NCI-H524 (cell line): ENCODE measurements around the gene IVD.

ENCODE experiments used
- DNase-seq, 2 experiments: peaks; one replicate each; lab custom pipeline; 2025; lab: John Stamatoyannopoulos, UW

The IVD gene

DNA sequence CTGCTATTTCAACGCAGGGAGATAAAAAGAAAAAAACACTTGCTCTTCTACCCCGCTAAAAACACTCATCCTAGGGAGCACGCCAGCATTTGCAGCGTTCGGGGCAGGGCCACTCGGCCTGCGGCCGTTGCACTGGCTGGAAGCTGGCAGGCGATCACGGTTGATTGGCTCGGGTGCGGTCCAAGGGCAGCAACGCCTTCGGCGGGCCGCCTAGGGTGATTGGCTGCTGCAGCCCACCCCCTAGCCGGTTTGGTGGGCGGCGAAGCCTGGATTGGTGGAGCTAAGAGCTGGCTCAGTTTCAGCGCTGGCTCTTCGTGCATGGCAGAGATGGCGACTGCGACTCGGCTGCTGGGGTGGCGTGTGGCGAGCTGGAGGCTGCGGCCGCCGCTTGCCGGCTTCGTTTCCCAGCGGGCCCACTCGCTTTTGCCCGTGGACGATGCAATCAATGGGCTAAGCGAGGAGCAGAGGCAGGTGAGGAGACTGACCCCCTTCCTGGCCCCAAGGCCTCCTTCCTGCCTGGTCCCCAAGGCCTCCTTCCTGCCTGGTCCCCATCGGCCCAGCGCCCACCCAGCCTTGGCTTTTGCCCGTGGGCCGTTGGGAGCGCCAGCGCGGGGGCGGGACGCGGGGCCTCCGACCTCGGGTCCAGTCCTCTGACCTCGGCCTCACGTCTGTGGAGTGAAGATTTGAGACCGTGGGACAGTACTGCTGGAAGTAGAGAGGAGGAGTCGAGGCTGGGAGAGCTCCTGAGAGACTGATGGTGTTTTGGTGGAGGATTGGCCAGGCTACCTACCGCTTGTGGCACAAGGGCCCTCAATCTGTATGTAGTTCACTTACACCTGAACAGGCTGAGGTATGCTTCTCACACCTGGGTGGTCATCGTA, at the start of gene IVD:
IVD (plus strand) TSS at position 295 of the 881 bp plus-strand sequence; CDS start at position 328, 33 bp downstream.
- DNase-seq, result peak; percentile 95 to 98

DNA sequence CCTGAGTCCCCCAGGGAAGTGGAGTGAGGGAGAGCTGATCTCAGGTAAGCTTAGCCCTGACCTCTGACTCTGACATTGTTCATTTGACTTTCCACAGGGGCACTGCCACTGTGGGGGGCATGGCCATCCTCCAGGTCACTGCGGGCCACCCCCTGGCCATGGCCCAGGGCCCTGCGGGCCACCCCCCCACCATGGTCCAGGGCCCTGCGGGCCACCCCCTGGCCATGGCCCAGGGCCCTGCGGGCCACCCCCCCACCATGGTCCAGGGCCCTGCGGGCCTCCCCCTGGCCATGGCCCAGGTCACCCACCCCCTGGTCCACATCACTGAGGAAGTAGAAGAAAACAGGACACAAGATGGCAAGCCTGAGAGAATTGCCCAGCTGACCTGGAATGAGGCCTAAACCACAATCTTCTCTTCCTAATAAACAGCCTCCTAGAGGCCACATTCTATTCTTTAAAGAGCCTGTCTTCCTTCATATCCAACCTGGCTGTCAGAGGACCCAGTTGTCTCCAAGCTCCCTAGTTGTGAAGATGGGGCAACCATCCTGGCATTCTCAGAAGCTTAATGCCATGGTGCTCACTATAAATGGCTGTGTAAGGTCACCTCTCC, 49.5 kb upstream of the IVD start:
- DNase-seq, result no peak

DNA sequence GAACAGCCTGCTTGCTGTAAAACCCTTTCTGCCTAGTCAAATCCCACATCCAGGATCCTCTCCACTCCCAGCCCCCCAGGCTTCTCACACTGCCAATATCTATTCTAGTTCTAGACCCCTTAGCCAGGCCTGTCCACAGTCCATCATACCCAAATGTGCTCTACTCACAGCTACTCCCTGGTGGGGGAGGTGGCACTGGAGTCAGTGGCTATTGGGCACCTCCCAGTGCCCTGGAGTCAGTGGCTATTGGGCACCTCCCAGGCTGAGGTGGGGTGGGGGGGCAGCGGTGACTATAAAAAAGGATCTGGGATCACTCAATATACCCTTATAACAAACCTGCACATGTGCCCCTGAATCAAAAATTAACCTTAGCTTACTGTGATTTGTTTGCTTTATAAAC, 48.3 kb upstream of the IVD start:
- no peak for DNase-seq

DNA sequence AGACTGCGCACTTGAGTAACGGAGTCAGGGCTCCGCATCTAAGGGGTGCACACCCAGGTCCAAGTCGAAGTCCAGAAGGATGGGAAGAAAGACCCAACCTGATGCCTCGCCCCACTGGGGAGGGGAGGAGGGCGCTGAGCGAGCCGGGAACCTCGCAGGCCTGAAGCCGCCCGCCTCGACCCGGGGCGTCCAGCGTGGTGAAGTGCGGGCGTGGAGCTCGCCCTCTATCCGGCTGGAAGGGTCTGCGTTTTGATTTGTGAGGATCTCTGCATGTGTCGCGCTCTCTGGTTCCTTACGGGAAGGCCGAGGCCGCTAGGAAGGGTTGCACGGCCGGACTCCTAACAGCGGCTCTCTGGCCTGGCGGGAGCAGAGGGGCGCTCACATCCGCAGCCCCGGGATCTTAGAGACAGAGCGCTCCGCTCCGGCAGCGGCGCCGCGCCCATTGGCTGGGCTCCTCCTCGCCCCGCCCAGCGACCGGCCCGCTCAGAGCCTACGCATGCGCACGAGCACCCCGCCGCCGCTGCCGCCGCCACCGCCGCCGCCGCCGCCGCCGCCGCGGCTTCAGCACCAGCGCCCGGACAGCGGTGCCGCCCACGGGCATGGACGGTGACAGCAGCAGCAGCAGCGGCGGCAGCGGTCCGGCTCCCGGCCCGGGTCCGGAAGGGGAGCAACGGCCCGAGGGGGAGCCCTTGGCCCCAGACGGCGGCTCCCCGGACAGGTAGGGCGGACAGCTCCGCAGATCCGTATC, 47.7 kb upstream of the IVD start, which contains the start of gene DISP2:
DISP2 (plus strand) TSS at position 497 of the 748 bp plus-strand sequence; CDS start at position 600, 103 bp downstream.
- peak; percentile 73 to 88 for DNase-seq

DNA sequence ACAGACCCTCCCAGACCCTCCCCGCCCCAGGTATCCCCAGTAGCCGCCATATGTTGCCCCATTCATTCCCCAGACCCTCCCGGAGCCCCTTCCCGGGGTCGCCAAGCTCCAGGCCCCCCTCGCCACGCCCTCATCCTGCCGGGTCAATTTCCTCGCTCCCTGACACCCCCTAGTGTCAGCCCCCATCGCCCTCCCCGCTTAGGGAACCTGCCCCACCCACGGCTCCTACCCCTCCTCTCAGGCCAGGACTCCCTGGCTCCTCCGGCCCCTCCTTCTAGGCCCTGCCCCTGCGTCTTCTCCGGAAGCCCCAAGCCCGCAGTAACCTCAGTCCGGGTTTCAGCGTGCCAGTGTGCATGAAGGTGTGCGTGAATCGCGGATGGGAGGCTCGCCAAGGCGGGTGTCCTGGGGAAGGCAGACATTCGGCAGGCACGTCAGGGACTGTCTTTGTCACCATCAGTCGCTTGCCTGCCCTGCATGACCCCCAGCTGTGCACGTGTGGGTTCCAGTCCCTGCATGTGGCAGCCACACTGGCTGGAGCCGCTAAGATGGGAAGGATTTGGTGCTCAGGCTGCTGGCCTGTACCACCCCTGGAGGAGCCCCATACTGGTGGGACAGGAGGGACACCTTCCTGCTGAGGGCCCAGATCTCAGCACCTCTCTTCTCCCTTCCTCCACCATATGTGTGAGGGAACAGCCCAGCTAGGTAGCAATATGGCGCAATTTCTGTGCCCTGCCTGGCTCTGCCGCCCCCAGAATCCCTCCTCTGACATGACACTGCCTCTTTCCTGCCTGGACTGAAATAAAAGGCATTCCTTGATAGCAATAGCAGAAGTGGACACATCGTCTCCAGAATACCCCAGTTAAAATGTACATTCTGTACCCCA, 46.9 kb upstream of the IVD start:
- DNase-seq, result peak; percentile 36 to 70

DNA sequence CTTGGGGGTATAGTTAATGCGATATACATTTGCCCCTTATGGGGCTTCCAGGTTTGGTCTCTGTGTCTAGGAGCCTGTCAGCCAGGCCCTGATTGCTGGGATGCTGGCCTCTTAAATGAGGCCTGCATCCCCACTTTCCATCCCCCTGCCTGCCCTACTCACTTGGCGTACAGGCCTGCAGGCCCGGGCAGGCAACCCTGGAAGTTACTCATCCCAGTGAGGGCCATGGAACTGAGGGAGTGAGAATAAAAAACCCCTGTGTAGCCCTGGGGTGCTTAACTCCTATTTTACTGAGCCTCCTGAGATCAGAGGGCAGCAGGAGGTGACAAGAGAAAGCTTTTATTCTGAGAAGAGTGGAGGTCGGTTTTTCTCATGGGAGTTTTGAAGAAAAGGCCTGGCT, 45.6 kb upstream of the IVD start:
- DNase-seq, result no peak

DNA sequence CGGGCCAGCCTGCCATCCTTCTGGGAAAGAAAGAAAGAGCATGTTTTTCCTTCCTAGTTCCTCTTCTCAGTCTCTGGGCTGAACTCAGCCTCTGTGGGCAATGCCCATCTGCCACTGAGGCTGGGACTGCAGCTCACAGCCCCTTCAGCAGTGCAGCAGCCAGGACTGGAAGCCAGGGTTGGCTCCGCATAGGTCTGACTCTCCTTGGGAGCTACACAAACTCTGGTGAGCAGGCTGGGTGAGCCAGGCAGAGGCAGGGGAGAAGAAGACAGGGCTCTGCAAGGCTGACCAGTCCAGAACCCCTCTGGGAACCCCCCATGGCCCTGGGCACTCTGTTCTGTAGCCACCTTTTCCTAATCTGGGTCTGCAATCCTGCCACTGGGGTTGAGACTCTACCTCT, 44.0 kb upstream of the IVD start:
- no peak for DNase-seq

DNA sequence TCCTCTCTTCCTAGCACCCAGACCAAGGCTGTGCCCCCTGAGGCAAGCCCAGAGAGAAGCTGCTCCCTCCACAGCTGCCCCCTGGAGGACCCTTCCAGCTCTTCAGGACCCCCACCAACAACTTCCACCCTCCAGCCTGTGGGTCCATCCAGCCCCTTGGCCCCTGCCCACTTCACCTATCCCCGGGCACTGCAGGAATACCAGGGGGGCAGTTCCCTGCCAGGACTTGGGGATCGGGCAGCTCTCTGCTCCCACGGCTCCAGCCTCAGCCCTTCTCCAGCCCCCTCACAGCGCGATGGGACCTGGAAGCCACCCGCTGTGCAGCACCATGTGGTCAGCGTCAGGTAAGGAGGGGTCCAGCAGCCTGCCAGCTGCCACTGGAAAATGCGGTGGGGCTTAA, 42.0 kb upstream of the IVD start:
- DNase-seq, result peak; percentile 53 to 78

DNA sequence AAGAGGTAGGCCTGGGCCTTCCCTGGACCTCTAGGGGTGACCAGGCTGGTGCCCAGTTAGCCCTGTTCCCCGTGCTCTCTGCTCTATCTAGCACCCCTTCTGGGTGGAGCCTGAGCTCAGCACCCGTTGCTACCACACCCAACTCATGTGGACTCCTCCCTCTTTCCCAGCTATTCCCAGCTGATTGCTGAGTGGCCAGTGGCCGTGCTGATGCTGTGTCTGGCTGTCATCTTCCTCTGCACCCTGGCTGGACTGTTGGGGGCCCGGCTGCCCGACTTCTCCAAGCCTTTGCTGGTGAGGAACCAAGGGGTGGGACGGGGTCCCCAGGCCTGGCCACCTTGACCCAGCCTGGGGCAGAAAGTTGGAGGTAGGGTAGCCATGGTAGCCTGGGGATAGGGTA, 41.3 kb upstream of the IVD start:
- DNase-seq, result no peak

DNA sequence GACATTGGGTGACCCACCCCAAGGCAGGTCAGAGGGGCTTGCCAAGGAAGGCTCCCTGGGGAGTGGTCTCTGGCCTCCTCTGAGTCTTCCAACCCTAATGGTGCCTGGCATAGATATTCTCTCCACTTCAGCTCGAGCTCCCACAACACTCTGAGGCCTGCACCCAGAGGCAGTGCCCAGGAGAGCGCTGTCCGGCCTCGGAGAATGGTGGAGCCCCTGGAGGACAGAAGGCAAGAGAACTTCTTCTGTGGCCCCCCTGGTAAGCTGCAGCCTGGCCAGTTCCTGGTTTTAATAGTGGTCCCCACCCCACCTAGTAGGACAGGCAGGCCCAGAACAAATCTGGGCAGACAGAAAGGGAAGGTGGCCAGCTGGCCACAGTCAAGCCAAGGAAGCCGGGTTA, 40.6 kb upstream of the IVD start:
- no peak for DNase-seq

DNA sequence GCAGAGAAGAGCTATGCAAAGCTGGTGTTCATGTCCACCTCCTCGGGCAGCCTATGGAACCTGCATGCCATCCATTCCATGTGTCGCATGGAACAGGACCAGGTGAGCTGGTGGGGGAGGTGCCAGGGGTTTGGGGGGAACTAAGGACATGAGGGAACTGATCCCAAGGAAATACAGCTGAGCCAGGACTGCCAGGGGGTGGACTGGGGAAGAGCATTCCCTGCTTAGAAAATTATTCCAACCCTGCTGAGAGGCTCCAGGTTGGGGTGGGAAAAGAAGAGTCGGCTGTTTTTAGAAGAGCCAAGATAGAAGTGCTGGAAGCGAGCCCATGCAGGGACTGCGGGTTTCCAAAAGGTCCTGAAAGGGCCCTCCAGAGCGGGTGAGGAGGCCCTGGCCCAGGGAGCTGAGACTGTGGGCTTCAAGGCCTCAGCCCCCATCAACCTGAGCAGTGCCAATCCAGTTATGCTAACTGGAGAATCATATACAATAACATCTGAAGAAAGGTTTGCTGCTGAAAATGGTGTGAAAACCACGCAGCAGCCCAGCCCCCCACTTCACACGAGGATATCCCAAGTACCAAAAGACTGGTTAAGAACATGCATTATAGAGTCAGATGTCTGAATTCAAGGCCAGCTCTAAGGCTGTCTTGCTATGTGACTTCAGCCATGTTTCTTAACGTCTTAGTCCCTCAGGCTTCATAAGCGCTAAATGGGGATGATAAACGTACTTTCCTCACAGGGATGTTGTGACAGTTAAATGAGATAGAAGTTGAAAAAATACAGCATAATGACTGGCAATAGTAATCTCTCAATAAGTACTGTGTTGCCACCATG, 39.8 kb upstream of the IVD start:
- DNase-seq, result no peak

DNA sequence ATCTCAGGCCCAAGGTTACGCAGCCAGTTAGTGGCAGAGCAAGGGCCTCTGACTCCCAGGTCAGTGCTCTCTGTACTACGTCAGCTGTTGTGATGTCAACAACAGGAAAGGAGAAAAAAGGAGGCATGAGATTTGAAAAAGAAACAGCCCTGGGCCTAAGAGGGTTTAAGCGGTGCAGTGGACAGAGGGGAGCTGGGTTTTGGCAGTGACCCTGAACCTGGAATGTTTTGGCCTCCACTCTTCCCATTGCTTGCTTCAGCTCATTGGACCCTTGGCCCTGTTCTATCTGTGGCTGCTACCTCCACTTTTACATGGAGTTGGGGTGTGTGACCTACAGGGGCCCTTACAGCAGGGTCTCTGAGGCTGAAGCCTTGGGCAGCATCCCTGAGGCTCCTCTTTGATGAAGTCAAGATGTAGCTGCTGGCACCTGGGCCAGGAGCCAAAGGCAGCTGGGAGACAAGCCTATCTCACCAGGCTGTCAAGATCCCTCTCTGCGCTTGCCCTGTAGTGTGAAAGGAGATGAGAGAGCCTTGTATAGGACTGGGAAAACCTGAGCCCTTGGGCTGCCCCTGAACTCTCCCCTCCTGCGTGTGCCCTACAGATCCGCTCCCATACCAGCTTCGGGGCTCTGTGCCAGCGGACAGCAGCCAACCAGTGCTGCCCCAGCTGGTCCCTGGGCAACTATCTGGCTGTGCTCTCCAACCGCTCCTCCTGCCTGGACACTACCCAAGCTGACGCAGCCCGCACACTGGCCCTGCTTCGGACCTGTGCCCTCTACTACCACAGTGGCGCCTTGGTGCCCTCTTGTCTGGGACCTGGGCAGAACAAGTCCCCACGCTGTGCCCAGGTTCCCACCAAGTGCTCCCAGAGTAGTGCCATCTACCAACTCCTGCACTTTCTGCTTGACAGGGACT, 38.9 kb upstream of the IVD start:
- peak in 1 of 2 experiments; percentile 52 for DNase-seq

DNA sequence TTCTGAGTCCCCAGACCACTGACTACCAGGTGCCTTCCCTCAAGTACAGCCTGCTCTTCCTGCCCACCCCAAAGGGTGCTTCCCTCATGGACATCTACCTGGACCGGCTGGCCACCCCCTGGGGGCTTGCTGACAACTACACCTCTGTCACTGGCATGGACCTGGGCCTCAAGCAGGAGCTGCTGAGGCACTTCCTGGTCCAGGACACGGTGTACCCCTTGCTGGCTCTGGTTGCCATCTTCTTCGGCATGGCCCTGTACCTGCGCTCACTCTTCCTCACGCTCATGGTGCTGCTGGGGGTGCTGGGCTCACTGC, 38.3 kb upstream of the IVD start:
- DNase-seq, result no peak

DNA sequence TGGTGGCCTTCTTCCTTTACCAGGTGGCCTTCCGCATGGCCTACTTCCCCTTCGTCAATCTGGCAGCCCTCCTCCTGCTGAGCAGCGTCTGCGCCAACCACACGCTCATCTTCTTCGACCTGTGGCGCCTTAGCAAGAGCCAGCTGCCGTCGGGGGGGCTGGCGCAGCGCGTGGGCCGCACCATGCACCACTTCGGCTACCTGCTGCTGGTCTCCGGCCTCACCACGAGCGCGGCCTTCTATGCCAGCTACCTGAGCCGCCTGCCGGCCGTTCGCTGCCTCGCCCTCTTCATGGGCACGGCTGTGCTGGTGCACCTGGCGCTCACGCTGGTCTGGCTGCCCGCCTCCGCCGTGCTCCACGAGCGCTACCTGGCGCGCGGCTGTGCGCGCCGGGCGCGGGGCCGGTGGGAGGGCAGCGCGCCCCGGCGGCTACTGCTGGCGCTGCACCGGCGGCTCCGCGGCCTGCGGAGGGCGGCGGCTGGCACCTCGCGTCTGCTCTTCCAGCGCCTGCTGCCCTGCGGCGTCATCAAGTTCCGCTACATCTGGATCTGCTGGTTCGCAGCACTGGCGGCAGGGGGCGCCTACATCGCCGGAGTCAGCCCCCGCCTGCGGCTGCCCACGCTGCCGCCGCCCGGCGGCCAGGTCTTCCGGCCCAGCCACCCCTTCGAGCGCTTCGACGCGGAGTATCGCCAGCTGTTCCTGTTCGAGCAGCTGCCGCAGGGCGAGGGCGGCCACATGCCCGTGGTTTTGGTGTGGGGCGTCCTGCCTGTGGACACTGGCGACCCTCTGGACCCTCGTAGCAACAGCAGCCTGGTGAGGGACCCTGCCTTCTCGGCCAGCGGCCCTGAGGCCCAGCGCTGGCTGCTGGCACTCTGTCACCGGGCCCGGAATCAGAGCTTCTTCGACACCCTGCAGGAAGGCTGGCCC, 37.6 kb upstream of the IVD start:
- peak; percentile 84 to 95 for DNase-seq

DNA sequence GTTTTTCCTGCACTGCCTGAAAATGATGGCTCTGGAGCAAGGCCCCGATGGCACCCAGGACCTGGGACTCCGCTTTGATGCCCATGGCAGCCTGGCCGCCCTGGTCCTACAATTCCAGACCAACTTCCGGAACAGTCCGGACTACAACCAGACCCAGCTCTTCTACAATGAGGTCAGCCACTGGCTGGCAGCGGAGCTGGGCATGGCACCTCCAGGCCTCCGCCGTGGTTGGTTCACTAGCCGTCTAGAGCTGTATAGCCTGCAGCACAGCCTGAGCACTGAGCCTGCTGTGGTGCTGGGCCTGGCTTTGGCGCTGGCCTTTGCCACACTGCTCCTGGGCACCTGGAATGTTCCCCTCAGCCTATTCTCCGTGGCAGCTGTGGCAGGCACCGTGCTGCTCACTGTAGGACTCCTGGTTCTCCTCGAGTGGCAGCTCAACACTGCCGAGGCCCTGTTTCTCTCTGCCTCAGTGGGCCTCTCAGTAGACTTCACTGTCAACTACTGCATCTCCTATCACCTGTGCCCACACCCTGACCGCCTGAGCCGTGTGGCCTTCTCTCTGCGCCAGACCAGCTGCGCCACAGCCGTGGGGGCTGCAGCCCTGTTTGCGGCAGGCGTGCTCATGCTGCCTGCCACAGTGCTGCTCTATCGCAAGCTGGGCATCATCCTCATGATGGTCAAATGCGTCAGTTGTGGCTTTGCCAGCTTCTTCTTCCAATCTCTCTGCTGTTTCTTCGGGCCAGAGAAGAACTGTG, 36.7 kb upstream of the IVD start:
- DNase-seq, result no peak

DNA sequence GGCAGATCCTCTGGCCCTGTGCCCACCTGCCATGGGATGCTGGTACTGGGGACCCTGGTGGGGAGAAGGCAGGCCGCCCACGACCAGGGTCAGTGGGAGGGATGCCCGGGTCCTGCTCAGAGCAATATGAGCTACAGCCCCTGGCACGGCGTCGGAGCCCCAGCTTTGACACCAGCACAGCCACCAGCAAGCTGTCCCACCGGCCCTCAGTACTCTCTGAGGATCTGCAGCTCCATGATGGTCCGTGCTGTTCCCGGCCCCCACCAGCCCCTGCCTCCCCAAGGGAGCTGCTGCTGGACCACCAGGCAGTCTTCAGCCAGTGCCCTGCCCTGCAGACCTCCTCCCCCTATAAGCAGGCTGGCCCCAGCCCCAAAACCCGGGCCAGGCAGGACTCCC, 36.1 kb upstream of the IVD start:
- no peak for DNase-seq

DNA sequence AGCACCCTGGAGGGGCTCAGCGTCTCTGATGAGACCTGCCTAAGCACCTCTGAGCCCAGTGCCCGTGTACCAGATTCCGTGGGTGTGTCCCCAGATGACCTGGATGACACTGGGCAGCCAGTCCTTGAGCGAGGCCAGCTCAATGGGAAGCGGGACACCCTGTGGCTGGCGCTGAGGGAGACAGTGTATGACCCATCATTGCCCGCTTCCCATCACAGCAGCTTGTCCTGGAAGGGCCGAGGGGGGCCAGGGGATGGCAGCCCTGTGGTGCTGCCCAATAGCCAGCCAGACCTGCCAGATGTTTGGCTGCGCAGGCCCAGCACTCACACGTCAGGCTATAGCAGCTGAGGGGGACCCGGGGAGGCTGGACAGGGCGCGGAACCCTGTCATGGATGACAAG, 35.6 kb upstream of the IVD start:
- DNase-seq, result no peak

DNA sequence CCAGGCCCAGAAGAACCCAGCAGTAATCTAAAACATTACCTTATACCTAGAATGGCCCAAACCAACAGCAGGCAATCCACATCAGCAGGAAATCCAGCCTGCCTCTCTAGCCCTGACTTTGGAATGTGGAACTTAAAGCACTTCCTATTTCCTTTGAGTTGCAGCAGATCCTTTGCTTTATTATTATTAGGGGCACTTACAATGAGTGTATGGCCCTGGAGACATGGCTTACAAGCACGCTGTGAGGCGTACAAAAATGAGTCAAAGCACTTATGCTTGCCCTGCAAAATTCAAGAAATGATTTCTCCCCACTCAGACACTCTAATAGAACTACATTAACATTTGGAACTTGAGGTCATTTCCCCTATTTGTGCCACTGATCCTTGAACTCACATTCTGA, 32.6 kb upstream of the IVD start:
- no peak for DNase-seq
